ENCODE measurements around the gene NFIX. TPM values are rescaled to one million over a fixed set of nuclear protein-coding genes. Genes with fewer than 3 reads are reported as not detected.

Gene NFIX
- total RNA-seq, 1 donor from 2014 or later: 118 TPM

DNA sequence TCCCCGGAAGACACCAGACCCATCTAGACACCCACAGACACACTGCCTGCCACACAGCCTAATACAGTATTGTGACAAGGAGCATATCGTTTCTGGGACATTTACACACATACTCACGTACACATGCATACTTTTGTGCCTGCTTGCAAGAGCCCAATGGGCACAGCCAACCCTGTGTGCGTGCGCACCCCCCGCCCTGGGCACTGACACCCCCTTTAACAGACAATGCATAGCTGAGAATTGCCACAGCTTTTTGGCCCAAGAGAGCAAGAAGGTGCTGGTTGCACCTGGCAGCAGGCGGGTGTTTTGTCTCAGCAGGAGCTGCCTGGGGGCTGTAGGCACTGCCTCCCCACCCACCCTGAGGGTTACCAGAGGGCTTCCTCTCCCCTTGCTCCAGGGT, 1.7 kb upstream of the NFIX start:
- intact Hi-C loops (cut with micrococcal nuclease): loop anchor here (10.0 kb wide), 1 partner anchor 71 kb away; no protein-coding TSS in a partner anchor
- no peaks in the 10 kb centered on the region for H3K9me3 ChIP-seq (replicated peaks)
- no peaks in the 10 kb centered on the region for H3K27me3 ChIP-seq (ENCODE audit: low read depth)
- TF ChIP-seq, protein P1, sequence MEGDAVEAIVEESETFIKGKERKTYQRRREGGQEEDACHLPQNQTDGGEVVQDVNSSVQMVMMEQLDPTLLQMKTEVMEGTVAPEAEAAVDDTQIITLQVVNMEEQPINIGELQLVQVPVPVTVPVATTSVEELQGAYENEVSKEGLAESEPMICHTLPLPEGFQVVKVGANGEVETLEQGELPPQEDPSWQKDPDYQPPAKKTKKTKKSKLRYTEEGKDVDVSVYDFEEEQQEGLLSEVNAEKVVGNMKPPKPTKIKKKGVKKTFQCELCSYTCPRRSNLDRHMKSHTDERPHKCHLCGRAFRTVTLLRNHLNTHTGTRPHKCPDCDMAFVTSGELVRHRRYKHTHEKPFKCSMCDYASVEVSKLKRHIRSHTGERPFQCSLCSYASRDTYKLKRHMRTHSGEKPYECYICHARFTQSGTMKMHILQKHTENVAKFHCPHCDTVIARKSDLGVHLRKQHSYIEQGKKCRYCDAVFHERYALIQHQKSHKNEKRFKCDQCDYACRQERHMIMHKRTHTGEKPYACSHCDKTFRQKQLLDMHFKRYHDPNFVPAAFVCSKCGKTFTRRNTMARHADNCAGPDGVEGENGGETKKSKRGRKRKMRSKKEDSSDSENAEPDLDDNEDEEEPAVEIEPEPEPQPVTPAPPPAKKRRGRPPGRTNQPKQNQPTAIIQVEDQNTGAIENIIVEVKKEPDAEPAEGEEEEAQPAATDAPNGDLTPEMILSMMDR (IDR thresholded peaks at IDR 0.05; ENCODE audit: borderline replicate concordance): no peak
- H3K4me3 ChIP-seq: no peak overlapping the region
- DNase-seq: no peak
- H3K27ac ChIP-seq (replicated peaks): no peak overlapping the region
- H3K36me3 ChIP-seq: peaks cover 2% of the 10 kb centered on the region
- H3K4me1 ChIP-seq: peaks cover 28% of the 10 kb centered on the region

DNA sequence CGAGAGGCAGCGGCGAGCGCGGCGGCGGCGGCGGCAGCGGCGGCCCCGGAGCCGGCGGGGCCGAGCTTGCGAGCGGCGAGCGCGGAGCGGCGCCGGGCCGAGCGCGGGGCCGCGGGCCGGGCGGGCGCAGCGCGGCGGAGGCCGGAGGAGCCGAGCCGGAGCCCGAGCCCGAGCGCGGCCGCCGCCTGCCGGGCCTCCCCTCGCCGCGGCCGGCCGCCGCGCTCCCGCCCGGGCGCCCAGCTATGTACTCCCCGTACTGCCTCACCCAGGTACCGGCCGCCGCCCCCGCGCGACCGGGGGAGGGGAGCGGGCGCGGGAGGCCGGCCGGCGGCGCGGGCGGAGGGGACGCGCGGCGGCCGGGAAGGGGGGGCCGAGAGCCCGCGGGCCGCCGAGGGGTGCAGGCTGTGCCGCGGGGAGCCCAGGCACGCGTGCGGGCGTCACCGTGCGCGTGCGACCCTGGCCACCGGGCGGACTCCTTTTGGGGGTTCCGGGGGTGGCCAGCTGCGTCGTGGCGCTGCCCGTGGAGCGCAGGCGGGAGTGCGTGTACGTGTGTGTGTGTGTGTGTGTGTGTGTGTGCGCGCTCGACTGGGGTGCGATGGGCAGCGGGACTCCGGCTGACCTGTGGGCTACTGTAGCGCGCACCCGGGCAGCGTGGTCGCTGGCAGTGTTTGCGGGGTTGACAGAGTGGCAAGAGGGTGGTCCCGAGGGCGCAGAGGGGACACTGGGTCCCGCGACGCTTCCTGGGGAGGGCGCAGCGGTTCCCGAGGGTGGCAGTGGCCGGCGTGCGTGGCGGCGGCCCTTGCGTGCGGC, 526 bp downstream of the NFIX start:
- Histone ChIP-seq H3K9me3 (replicated peaks) (no peaks in the 10 kb centered on the region), H3K4me3 (peak overlapping the region; percentile 85), H3K36me3 (peaks cover 14% of the 10 kb centered on the region), H3K27me3 (ENCODE audit: low read depth) (no peaks in the 10 kb centered on the region), H3K27ac (replicated peaks) (peak overlapping the region; percentile 89), H3K4me1 (peaks cover 47% of the 10 kb centered on the region)
- no peak for DNase-seq
- TF ChIP-seq, protein P1 (IDR thresholded peaks at IDR 0.05; ENCODE audit: borderline replicate concordance): no peak
- intact Hi-C loops (cut with micrococcal nuclease): loop anchor here (10.0 kb wide), 1 partner anchor 69 kb away; no protein-coding TSS in a partner anchor

DNA sequence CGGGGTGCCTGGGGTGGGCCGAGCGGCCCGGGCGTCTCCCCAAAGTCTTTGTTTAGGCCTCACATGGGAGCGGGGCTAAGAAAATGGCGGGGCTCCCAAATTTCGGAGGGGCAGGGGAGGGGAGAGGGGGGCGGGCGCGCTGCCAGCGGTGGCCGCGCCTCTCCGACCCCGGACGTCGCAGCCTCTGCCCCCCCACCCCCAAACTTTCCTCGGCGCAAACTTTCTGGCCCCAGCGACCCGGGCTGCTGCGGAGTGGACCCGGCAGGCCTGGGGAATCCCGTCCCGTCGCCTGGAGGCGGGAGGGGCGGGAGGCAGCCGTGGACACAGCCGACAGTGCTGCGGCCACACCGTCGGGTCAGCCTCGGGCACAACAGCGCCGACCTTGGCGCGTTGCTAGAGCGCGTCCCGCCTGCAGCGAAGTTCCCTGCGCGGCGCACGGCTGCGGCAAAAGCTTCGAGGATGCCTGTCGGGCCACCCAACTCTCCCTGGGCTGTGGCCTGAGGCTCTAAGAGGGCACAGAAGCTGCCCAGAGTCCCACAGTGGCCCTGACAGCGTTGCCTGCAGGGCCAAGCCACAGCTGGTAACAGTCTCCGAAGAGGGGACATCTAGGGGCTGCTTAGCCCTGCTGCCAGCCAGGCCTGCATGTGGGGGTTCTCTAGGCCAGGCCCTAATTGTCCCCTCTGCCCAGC, 1.3 kb downstream of the NFIX start:
- Histone ChIP-seq H3K27ac (replicated peaks) (peak overlapping the region; percentile 89), H3K4me3 (peak overlapping the region; percentile 85), H3K27me3 (ENCODE audit: low read depth) (no peaks in the 10 kb centered on the region), H3K4me1 (peaks cover 55% of the 10 kb centered on the region), H3K36me3 (peaks cover 14% of the 10 kb centered on the region), H3K9me3 (replicated peaks) (no peaks in the 10 kb centered on the region)
- TF ChIP-seq, protein P1 (IDR thresholded peaks at IDR 0.05; ENCODE audit: borderline replicate concordance): no peak
- no peak for DNase-seq
- intact Hi-C loops (cut with micrococcal nuclease): loop anchor here (10.0 kb wide), 1 partner anchor 68 kb away; no protein-coding TSS in a partner anchor

DNA sequence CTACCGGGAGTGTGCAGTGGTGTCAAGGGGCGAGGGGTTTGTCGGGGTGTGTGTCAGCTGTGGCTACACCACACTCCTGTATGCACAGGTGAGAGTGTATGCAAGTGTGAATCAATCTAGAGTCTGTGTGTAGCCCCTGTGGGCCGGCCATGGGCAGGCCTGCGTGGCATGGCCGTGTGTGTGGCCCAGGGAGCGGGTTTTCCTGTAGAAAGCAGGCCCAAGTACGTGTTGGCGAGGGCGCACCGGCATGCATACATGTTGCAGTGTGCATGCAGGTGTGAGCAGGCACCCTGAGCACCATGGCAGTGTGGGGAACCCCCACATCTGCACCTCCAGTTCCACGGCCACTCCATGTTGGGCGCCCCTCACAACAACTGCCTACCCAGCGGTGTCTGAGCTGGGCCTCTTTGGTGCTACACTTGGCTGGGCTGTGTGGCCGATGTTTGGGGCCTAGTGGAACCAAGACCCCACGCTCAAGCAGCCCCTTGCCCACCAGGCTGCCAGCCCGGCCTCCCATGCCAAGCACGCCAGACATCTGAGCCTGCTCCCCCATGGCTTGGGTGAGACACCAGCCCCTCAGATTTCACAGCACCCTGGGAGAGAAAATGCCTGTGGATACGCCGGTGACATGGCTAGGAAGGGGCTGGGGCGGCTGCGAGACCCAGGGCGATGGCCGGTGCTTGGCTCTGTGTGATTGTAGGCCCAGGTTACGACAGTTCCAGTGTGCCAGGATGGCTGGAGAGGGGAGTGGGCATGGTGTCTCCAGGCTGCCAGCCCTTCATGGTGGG, 2.1 kb downstream of the NFIX start:
- H3K4me3 ChIP-seq: peak overlapping the region; percentile 85
- intact Hi-C loops (cut with micrococcal nuclease): loop anchor here (10.0 kb wide), 1 partner anchor 67 kb away; no protein-coding TSS in a partner anchor

More for the DNA sequence above, 2.1 kb downstream of the NFIX start:
- H3K27ac ChIP-seq (replicated peaks): peak overlapping the region; percentile 89
- peaks cover 61% of the 10 kb centered on the region for H3K4me1 ChIP-seq
- no peaks in the 10 kb centered on the region for H3K9me3 ChIP-seq (replicated peaks)
- H3K36me3 ChIP-seq: peaks cover 14% of the 10 kb centered on the region
- no peaks in the 10 kb centered on the region for H3K27me3 ChIP-seq (ENCODE audit: low read depth)
- no peak for DNase-seq
- TF ChIP-seq, protein P1 (IDR thresholded peaks at IDR 0.05; ENCODE audit: borderline replicate concordance): no peak

All from left ventricle myocardium inferior (tissue), 1 donor.